Sigmoid colon (tissue), 4 donors: ENCODE measurements around the gene CDCA4.

Source experiments
- CTCF ChIP-seq, 4 experiments: fragments of 450-650 bp in 3 of 4; fragments of 200-600 bp in 1 of 4; IDR thresholded peaks; one replicate each; pipeline ENCODE4 v1.5.1; 2016 to 2019; ENCODE audit warnings: antibody characterized with exemption in 4 of 4, mild to moderate bottlenecking in 3 of 4, moderate library complexity in 2 of 4
- POLR2A ChIP-seq, 2 donors: fragments of 450-650 bp; IDR thresholded peaks; one replicate each; pipeline ENCODE4 v1.6.1; 2016; ENCODE audit warnings: antibody characterized with exemption in 2 of 2, mild to moderate bottlenecking in 2 of 2, moderate library complexity in 2 of 2
- POLR2AphosphoS5 ChIP-seq, 4 donors: sonication (generic); formaldehyde crosslinking; IDR thresholded peaks; one replicate each; pipeline ENCODE4 v1.6.1; 2017; ENCODE audit warnings: antibody characterized with exemption in 4 of 4

- TF ChIP-seq CTCF (IDR thresholded peaks at IDR 0.05) (no peak), POLR2AphosphoS5 (IDR thresholded peaks at IDR 0.05) (no peak), POLR2A (IDR thresholded peaks at IDR 0.05) (no peak)
These were observed 28.4 kb downstream of the CDCA4 start for GRCh38 chr14:104992501-104992900.
